Nephron (organoid): ENCODE measurements around the gene ISG20L2.

Source experiments
- H3K27ac Mint-ChIP-seq, 3 experiments: 2 replicates each; pipeline ENCODE4 v1.8.0; 2020; ENCODE audit warnings: mixed read lengths in 3 of 3, mild to moderate bottlenecking in 2 of 3, moderate library complexity in 1 of 3
- H3K27me3 Mint-ChIP-seq: 2 replicates; pipeline ENCODE4 v1.8.0; 2021; ENCODE audit warnings: low read depth, mild to moderate bottlenecking, moderate library complexity, mixed read lengths
- H3K36me3 Mint-ChIP-seq: 2 replicates; pipeline ENCODE4 v1.8.0; 2020; ENCODE audit warnings: low read depth, mixed read lengths
- H3K4me1 Mint-ChIP-seq: 2 replicates; pipeline ENCODE4 v1.8.0; 2020; ENCODE audit warnings: mixed read lengths
- H3K4me3 Mint-ChIP-seq, 3 experiments: 2 replicates each; pipeline ENCODE4 v1.8.0; 2020; ENCODE audit warnings: mild to moderate bottlenecking in 3 of 3, mixed read lengths in 3 of 3, moderate library complexity in 2 of 3
- H3K9me3 Mint-ChIP-seq: 2 replicates; pipeline ENCODE4 v1.8.0; 2020; ENCODE audit warnings: mixed read lengths
- TF ChIP-seq, protein P1 (sequence below), 3 experiments: fragments of 200-600 bp; sonication (generic); IDR thresholded peaks; one replicate each; pipeline ENCODE4 v1.5.0; 2021; ENCODE audit warnings: antibody characterized with exemption in 3 of 3; ENCODE audit not compliant: unreplicated experiment in 3 of 3

The ISG20L2 gene

GRCh38 chr1:156689953-156690674 is 38.5 kb downstream of the ISG20L2 start:
- Mint-ChIP-seq H3K36me3 (no peaks in the 10 kb centered on the region), H3K4me1 (peaks cover 55% of the 10 kb centered on the region), H3K9me3 (no peaks in the 10 kb centered on the region), H3K27me3 (peaks cover 6% of the 10 kb centered on the region), H3K27ac (peak overlapping the region; percentile 85 to 95 (median 95)), H3K4me3 (peak overlapping the region; percentile 81 to 85 (median 84))
- TF ChIP-seq, protein P1, sequence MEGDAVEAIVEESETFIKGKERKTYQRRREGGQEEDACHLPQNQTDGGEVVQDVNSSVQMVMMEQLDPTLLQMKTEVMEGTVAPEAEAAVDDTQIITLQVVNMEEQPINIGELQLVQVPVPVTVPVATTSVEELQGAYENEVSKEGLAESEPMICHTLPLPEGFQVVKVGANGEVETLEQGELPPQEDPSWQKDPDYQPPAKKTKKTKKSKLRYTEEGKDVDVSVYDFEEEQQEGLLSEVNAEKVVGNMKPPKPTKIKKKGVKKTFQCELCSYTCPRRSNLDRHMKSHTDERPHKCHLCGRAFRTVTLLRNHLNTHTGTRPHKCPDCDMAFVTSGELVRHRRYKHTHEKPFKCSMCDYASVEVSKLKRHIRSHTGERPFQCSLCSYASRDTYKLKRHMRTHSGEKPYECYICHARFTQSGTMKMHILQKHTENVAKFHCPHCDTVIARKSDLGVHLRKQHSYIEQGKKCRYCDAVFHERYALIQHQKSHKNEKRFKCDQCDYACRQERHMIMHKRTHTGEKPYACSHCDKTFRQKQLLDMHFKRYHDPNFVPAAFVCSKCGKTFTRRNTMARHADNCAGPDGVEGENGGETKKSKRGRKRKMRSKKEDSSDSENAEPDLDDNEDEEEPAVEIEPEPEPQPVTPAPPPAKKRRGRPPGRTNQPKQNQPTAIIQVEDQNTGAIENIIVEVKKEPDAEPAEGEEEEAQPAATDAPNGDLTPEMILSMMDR (IDR thresholded peaks at IDR 0.05; ENCODE audit: unreplicated experiment in 3 of 3): no peak

GRCh38 chr1:156689035-156689952 is 39.3 kb downstream of the ISG20L2 start:
- no peaks in the 10 kb centered on the region for H3K36me3 Mint-ChIP-seq
- H3K9me3 Mint-ChIP-seq: no peaks in the 10 kb centered on the region
- H3K4me1 Mint-ChIP-seq: peaks cover 50% of the 10 kb centered on the region
- H3K27me3 Mint-ChIP-seq: peaks cover 6% of the 10 kb centered on the region
- peak overlapping the region; percentile 85 to 95 (median 95) for H3K27ac Mint-ChIP-seq
- H3K4me3 Mint-ChIP-seq: peak overlapping the region; percentile 81 to 85 (median 84)
- TF ChIP-seq, protein P1 (IDR thresholded peaks at IDR 0.05; ENCODE audit: unreplicated experiment in 3 of 3): peak; percentile 85 to 93 (median 85)

- H3K9me3 Mint-ChIP-seq: no peaks in the 10 kb centered on the region
Observed at GRCh38 chr1:156684227-156684782, 44.3 kb downstream of the ISG20L2 start.

DNA sequence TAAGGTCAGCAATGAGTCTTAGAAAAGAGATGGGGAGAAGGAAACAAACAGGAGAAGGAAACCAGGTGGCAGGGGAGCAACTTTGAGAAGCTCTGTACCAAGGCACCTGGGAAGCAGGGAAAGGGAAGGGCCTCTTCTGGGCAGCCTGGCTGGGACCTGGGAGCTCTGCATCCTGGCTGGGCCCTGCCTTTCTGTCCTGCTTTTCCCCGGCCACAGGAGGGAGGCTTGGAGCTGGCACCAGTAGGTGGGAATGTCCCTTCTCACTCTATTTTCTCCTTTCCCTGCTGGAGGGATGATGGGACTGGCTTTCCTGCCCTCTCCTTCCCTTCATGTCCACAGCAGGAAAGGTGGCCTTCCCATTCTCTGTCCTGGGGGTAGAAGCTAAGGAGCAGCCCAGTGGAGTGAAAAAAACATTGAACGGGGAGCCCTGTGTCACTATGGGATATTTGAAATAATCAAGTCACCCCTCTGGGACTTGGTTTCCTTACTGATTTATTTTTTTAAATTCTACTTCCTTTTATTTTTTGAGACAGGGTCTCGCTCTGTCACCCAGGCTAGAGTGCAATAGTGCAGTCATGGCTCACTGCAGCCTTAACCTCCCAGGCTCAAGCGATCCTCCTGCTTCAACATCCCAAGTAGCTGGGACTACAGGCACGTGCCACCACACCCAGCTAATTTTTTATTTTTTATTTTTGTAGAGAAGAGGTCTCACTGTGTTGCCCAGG is 46.2 kb downstream of the ISG20L2 start:
- no peaks in the 10 kb centered on the region for H3K9me3 Mint-ChIP-seq
- no peaks in the 10 kb centered on the region for H3K36me3 Mint-ChIP-seq
- peaks cover 11% of the 10 kb centered on the region for H3K4me1 Mint-ChIP-seq
- no peak overlapping the region for H3K27ac Mint-ChIP-seq
- no peak overlapping the region for H3K4me3 Mint-ChIP-seq
- H3K27me3 Mint-ChIP-seq: peaks cover 31% of the 10 kb centered on the region
- TF ChIP-seq, protein P1 (IDR thresholded peaks at IDR 0.05; ENCODE audit: unreplicated experiment in 3 of 3): no peak

More at GRCh38 chr1:156684227-156684782, 44.3 kb downstream of the ISG20L2 start:
- Mint-ChIP-seq H3K4me3 (no peak overlapping the region), H3K27ac (no peak overlapping the region), H3K4me1 (peaks cover 4% of the 10 kb centered on the region), H3K27me3 (peaks cover 28% of the 10 kb centered on the region), H3K36me3 (no peaks in the 10 kb centered on the region)
- TF ChIP-seq, protein P1 (IDR thresholded peaks at IDR 0.05; ENCODE audit: unreplicated experiment in 3 of 3): no peak

GRCh38 chr1:156681196-156681960 is 47.2 kb downstream of the ISG20L2 start:
- Mint-ChIP-seq H3K9me3 (no peaks in the 10 kb centered on the region), H3K4me3 (no peak overlapping the region), H3K27ac (no peak overlapping the region), H3K36me3 (no peaks in the 10 kb centered on the region), H3K4me1 (peaks cover 13% of the 10 kb centered on the region), H3K27me3 (peaks cover 32% of the 10 kb centered on the region)
- TF ChIP-seq, protein P1 (IDR thresholded peaks at IDR 0.05; ENCODE audit: unreplicated experiment in 3 of 3): no peak
